Mesenchymal stem cell (in vitro differentiated cells and primary cell): ENCODE results near the gene PLCXD1.

Experiments used
- DNase-seq: peaks from one replicate; pipeline ENCODE4 v3.0.0-alpha.2; 2013
- H2AFZ ChIP-seq: one replicate; pipeline ENCODE4 v1.6.1; 2013; ENCODE audit warnings: low read depth, mild to moderate bottlenecking, control low read depth, inconsistent platforms, low read length, moderate library complexity
- H2AK5ac ChIP-seq: 2 replicates; pipeline ENCODE4 v1.6.1; 2013; ENCODE audit warnings: low read length, moderate library complexity, mild to moderate bottlenecking, inconsistent platforms; ENCODE audit not compliant: severe bottlenecking
- H2BK120ac ChIP-seq: one replicate; pipeline ENCODE4 v1.6.1; 2013; ENCODE audit warnings: low read depth, mild to moderate bottlenecking, inconsistent platforms, low read length, moderate library complexity
- H2BK12ac ChIP-seq, 2 experiments: one replicate each; pipeline ENCODE4 v1.6.1; 2013; ENCODE audit warnings: inconsistent platforms in 2 of 2, low read length in 2 of 2, mild to moderate bottlenecking in 2 of 2, moderate library complexity in 2 of 2, control low read depth in 1 of 2
- H2BK15ac ChIP-seq: one replicate; pipeline ENCODE4 v1.6.1; 2013; ENCODE audit warnings: mild to moderate bottlenecking, low read depth, inconsistent platforms; ENCODE audit not compliant: poor library complexity, severe bottlenecking
- H2BK5ac ChIP-seq: 2 replicates; pipeline ENCODE4 v1.6.1; 2013; ENCODE audit warnings: low read depth, mild to moderate bottlenecking, low read length, control low read depth, inconsistent platforms; ENCODE audit not compliant: poor library complexity, severe bottlenecking
- H3K14ac ChIP-seq, 2 experiments: one replicate each; pipeline ENCODE4 v1.6.1; 2013; ENCODE audit warnings: inconsistent platforms in 2 of 2, low read length in 2 of 2, control low read depth in 1 of 2, mild to moderate bottlenecking in 1 of 2, moderate library complexity in 1 of 2
- H3K18ac ChIP-seq, 2 experiments: one replicate each; pipeline ENCODE4 v1.6.1; 2013; ENCODE audit warnings: inconsistent platforms in 2 of 2, low read length in 2 of 2, control low read depth in 1 of 2, low read depth in 1 of 2, mild to moderate bottlenecking in 1 of 2
- H3K23ac ChIP-seq, 2 experiments: one replicate each; pipeline ENCODE4 v1.6.1; 2013; ENCODE audit warnings: inconsistent platforms in 2 of 2, low read length in 2 of 2, mild to moderate bottlenecking in 2 of 2, moderate library complexity in 2 of 2, control low read depth in 1 of 2
- H3K27ac ChIP-seq: 2 replicates; pipeline ENCODE4 v1.5.1; 2013; ENCODE audit warnings: mild to moderate bottlenecking, moderate library complexity, low read length, control low read depth, inconsistent platforms; ENCODE audit not compliant: poor library complexity, severe bottlenecking
- H3K27me3 ChIP-seq, 2 experiments: 2 replicates each; pipeline versions ENCODE4 v1.6.1 to v1.7.0; 2013; ENCODE audit warnings: low read length in 2 of 2, mild to moderate bottlenecking in 2 of 2, moderate library complexity in 2 of 2, control low read depth in 1 of 2, inconsistent platforms in 1 of 2; ENCODE audit not compliant: control insufficient read depth in 1 of 2, insufficient read depth in 1 of 2
- H3K36me3 ChIP-seq, 2 experiments: 2 replicates each; pipeline versions ENCODE4 v1.6.1 to v1.7.0; 2013; ENCODE audit warnings: low read length in 2 of 2, control low read depth in 1 of 2, inconsistent platforms in 1 of 2, low read depth in 1 of 2, mild to moderate bottlenecking in 1 of 2; ENCODE audit not compliant: insufficient read depth in 2 of 2, control insufficient read depth in 1 of 2
- H3K4ac ChIP-seq, 2 experiments: one replicate each; pipeline ENCODE4 v1.6.1; 2013; ENCODE audit warnings: inconsistent platforms in 2 of 2, low read length in 2 of 2, mild to moderate bottlenecking in 2 of 2, moderate library complexity in 2 of 2, control low read depth in 1 of 2, low read depth in 1 of 2
- H3K4me1 ChIP-seq: 2 replicates; pipeline ENCODE4 v1.6.1; 2013; ENCODE audit warnings: low read depth, low read length, control low read depth; ENCODE audit not compliant: control insufficient read depth, insufficient read depth
- H3K4me2 ChIP-seq: 2 replicates; pipeline ENCODE4 v1.6.1; 2013; ENCODE audit warnings: low read length, mild to moderate bottlenecking, inconsistent platforms; ENCODE audit not compliant: poor library complexity, severe bottlenecking
- H3K4me3 ChIP-seq, 2 experiments: 2 replicates each; pipeline versions ENCODE4 v1.5.1 to v1.7.0; 2013; ENCODE audit warnings: low read length in 2 of 2, mild to moderate bottlenecking in 2 of 2, control low read depth in 1 of 2, low read depth in 1 of 2; ENCODE audit not compliant: insufficient read depth in 1 of 2
- H3K79me1 ChIP-seq: replicated peaks from 2 replicates; pipeline ENCODE4 v1.6.1; 2013; ENCODE audit warnings: mild to moderate bottlenecking, control low read depth, low read length, inconsistent platforms; ENCODE audit not compliant: poor library complexity, severe bottlenecking
- H3K9ac ChIP-seq: 2 replicates; pipeline ENCODE4 v1.7.0; 2013; ENCODE audit warnings: mild to moderate bottlenecking, low read length, moderate library complexity
- H3K9me3 ChIP-seq: 2 replicates; pipeline ENCODE4 v1.7.0; 2013; ENCODE audit warnings: mild to moderate bottlenecking, low read length; ENCODE audit not compliant: control insufficient read depth
- H4K8ac ChIP-seq: one replicate; pipeline ENCODE4 v1.6.1; 2013; ENCODE audit warnings: inconsistent platforms, mild to moderate bottlenecking, low read length, moderate library complexity
- H4K91ac ChIP-seq: one replicate; pipeline ENCODE4 v1.6.1; 2013; ENCODE audit warnings: mild to moderate bottlenecking, low read length, inconsistent platforms
- WGBS: methylation state at CpG from one replicate; pipeline ENCODE4 v1.1.7; 2013; ENCODE audit warnings: mixed read lengths; 5-methylcytosine and 5-hydroxymethylcytosine counted together

Gene PLCXD1

GRCh38 chrX:352582-353314 lies 71.6 kb downstream of the PLCXD1 start:
- Histone ChIP-seq H3K23ac (no peak overlapping the region), H3K27ac (no peak overlapping the region), H3K9ac (no peak overlapping the region), H3K18ac (no peak overlapping the region), H4K91ac (no peak overlapping the region), H3K27me3 (no peaks in the 10 kb centered on the region), H3K79me1 (peaks cover 19% of the 10 kb centered on the region), H2AFZ (no peak overlapping the region), H2BK120ac (no peak overlapping the region), H3K36me3 (peaks cover 2 to 23% of the 10 kb centered on the region in 2 experiments), H3K4ac (no peak overlapping the region), H2AK5ac (no peak overlapping the region), H2BK12ac (no peak overlapping the region), H2BK15ac (no peak overlapping the region), H3K4me3 (no peak overlapping the region), H2BK5ac (no peak overlapping the region), H3K14ac (peak overlapping the region in 1 of 2 experiments; percentile 5), H3K9me3 (no peaks in the 10 kb centered on the region), H4K8ac (no peak overlapping the region), H3K4me2 (no peak overlapping the region), H3K4me1 (peaks cover 11% of the 10 kb centered on the region)
- DNase-seq, result no peak
- 97% methylated on average over 37 of the region's 39 CpGs for whole genome bisulfite sequencing
